PC-9 (cell line): ENCODE measurements around the gene MCM6. TPM values are rescaled to one million over a fixed set of nuclear protein-coding genes. Genes with fewer than 3 reads are reported as not detected.

Source experiments
- Bru-seq: library from RNA; stranded (reverse); fragments of 400-500 nt; gene quantifications from one replicate; lab custom pipeline; 2021; lab: Mats Ljungman, UMichigan
- BruChase-seq, 2 experiments: library from RNA; stranded (reverse); fragments of 400-500 nt; gene quantifications; one replicate each; lab custom pipeline; 2021; lab: Mats Ljungman, UMichigan
- BruUV-seq: library from RNA; stranded (reverse); fragments of 400-500 nt; replicated peaks from 2 replicates; lab custom pipeline; 2021; lab: Mats Ljungman, UMichigan
- CTCF ChIA-PET: fragments of 300-600 bp; sonication (Branson Sonifier 250); formaldehyde crosslinking; loops from one replicate; lab custom pipeline; 2022; ENCODE audit warnings: antibody characterized with exemption; lab: Charles Lee
- POLR2A ChIA-PET: fragments of 300-600 bp; sonication (Branson Sonifier 250); formaldehyde crosslinking; loops from one replicate; lab custom pipeline; 2022; ENCODE audit warnings: antibody characterized with exemption; ENCODE audit not compliant: unreplicated experiment; lab: Charles Lee
- DNase-seq, 2 experiments: peaks; one replicate each; pipeline versions ENCODE4 v3.0.0 to v3.0.0-alpha.2; 2015 to 2022; ENCODE audit warnings: mixed read lengths in 1 of 2
- H2AFZ ChIP-seq: fragments of 200-600 bp; sonication (generic); 2 replicates; pipeline ENCODE4 v1.8.1; 2017; ENCODE audit warnings: antibody characterized with exemption
- H3F3A ChIP-seq: fragments of 200-600 bp; sonication (generic); 2 replicates; pipeline ENCODE4 v1.8.1; 2017; ENCODE audit warnings: antibody characterized with exemption, mild to moderate bottlenecking, low read depth; ENCODE audit not compliant: insufficient read depth
- H3K27ac ChIP-seq: fragments of 200-600 bp; sonication (generic); 2 replicates; pipeline ENCODE4 v1.6.1; 2016; ENCODE audit warnings: mixed run types
- H3K27me3 ChIP-seq: fragments of 200-600 bp; sonication (generic); 2 replicates; pipeline ENCODE4 v1.6.1; 2016; ENCODE audit warnings: low read depth, mixed run types; ENCODE audit not compliant: insufficient read depth
- H3K36me3 ChIP-seq: fragments of 200-600 bp; sonication (generic); 2 replicates; pipeline ENCODE4 v1.6.1; 2016; ENCODE audit warnings: low read depth, mixed run types
- H3K4me1 ChIP-seq: fragments of 200-600 bp; sonication (generic); replicated peaks from 2 replicates; pipeline ENCODE4 v1.6.1; 2016; ENCODE audit warnings: mixed run types; ENCODE audit not compliant: insufficient read depth
- H3K4me2 ChIP-seq: fragments of 200-600 bp; sonication (generic); 2 replicates; pipeline ENCODE4 v1.6.1; 2017; ENCODE audit warnings: mixed run types
- H3K4me3 ChIP-seq: fragments of 200-600 bp; sonication (generic); 2 replicates; pipeline ENCODE4 v1.6.1; 2016; ENCODE audit warnings: mixed run types
- H3K79me2 ChIP-seq: fragments of 200-600 bp; sonication (generic); 2 replicates; pipeline ENCODE4 v1.6.1; 2017; ENCODE audit warnings: low read depth, mixed run types
- H3K9me2 ChIP-seq: fragments of 200-600 bp; sonication (generic); 2 replicates; pipeline ENCODE4 v1.8.1; 2017; ENCODE audit warnings: mild to moderate bottlenecking; ENCODE audit not compliant: insufficient read depth
- H3K9me3 ChIP-seq: fragments of 200-600 bp; sonication (generic); 2 replicates; pipeline ENCODE4 v1.8.1; 2016; ENCODE audit warnings: low read depth; ENCODE audit not compliant: insufficient read depth
- H4K20me1 ChIP-seq: fragments of 200-600 bp; sonication (generic); 2 replicates; pipeline ENCODE4 v1.8.1; 2017; ENCODE audit not compliant: insufficient read depth
- EZH2 ChIP-seq: fragments of 200-600 bp; sonication (generic); IDR thresholded peaks from 2 replicates; pipeline ENCODE4 v1.8.0; 2017; ENCODE audit warnings: antibody characterized with exemption, low read depth
- intact Hi-C: fragments of 100-400 bp; cut with micrococcal nuclease; formaldehyde crosslinking; loops from one replicate; pipeline ENCODE4 v1.10.0; 2022; ENCODE audit not compliant: unreplicated experiment
- long read RNA-seq: library from polyadenylated mRNA; stranded (forward); transcript quantifications from one replicate; pipeline ENCODE4 v2.0.0, GENCODE V29; 2022
- total RNA-seq: library from RNA; stranded (reverse); gene quantifications from 2 replicates; pipeline ENCODE4 v1.2.3, GENCODE V29; 2021
- TF ChIP-seq, protein P1 (sequence below): fragments of 200-600 bp; sonication (generic); conservative IDR thresholded peaks from 2 replicates; pipeline ENCODE4 v1.6.1; 2017; ENCODE audit warnings: mixed run types, antibody characterized with exemption, mild to moderate bottlenecking, moderate library complexity

Gene MCM6
- total RNA-seq: 26.7 and 33.1 TPM in 2 replicates
- Bru-seq, nascent RNA: percentile 86 among the genes with signal in this experiment
- percentile 61 among the genes with signal in this experiment for BruChase-seq, experiment 1, labeled RNA remaining after a 2-hour chase
- percentile 84 among the genes with signal in this experiment for BruChase-seq, experiment 2, labeled RNA remaining after a 6-hour chase
- long read RNA-seq, transcript MCM6-201 (17 exons, 3,736 nt): major isoform, 78 of 92 reads
- long read RNA-seq, partial matches to known transcripts: 7 of 92 reads
- long read RNA-seq, other reads (novel, unspliced or antisense): 7 of 92 reads

DNA sequence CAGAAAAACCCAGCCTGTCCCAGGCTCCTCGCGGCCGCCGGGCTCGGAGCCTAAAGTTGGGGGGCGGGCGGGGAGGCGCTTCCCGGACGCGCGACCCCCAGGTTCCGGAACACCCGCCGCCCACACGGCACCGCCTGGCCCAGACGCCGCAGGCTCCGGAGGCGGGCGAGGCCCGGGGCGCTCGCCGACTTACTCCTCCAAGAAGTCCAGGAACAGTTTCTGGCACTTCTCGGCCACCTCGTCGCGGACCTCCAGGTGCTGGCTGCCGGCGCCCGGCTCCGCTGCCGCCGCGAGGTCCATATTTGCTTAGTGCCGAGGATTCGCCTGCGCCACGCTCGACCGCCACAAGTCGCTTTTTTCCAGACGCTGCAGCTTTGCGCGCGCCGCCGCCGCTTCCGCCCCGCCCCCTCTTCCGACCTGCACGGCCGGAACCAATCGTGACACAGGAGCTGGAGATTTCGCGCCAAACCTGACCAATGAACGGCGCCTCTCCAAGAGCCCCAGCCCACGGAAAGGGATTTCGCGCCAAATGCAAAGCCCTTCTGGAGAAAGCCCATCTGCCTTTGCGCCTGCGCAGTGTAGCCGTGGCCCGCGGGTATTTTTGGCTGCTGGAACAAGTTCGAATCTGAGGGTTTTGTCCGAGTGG is at the start of gene MCM6:
Gene MCM6 (minus strand): TSS at position 378 of the 646 bp plus-strand sequence. CDS start 78 bp downstream, at position 300.
- H3K79me2 ChIP-seq: peaks cover 23% of the 10 kb centered on the region
- POLR2A ChIA-PET: interaction anchor here (0.6 to 1.0 kb wide), 3 partner anchors 135 to 824 kb away, joined by 3 to 11 read pairs (median 4); partner anchors contain the start of genes RAB3GAP1 and UBXN4
- H3K4me2 ChIP-seq: peak within 1 kb of the TSS; percentile 83
- no peaks in the 10 kb centered on the region for H3K27me3 ChIP-seq
- TF ChIP-seq EZH2: no peak
- TF ChIP-seq, protein P1, sequence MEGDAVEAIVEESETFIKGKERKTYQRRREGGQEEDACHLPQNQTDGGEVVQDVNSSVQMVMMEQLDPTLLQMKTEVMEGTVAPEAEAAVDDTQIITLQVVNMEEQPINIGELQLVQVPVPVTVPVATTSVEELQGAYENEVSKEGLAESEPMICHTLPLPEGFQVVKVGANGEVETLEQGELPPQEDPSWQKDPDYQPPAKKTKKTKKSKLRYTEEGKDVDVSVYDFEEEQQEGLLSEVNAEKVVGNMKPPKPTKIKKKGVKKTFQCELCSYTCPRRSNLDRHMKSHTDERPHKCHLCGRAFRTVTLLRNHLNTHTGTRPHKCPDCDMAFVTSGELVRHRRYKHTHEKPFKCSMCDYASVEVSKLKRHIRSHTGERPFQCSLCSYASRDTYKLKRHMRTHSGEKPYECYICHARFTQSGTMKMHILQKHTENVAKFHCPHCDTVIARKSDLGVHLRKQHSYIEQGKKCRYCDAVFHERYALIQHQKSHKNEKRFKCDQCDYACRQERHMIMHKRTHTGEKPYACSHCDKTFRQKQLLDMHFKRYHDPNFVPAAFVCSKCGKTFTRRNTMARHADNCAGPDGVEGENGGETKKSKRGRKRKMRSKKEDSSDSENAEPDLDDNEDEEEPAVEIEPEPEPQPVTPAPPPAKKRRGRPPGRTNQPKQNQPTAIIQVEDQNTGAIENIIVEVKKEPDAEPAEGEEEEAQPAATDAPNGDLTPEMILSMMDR: no peak
- H3K27ac ChIP-seq: peak within 1 kb of the TSS; percentile 19; the same call in 1 of the 2 replicates
- no peaks in the 10 kb centered on the region for H3K9me2 ChIP-seq
- peak; percentile 95 to 97 for DNase-seq
- H3K4me1 ChIP-seq: peaks cover 18% of the 10 kb centered on the region; the same call in 1 of the 2 replicates
- no peaks in the 10 kb centered on the region for H3F3A ChIP-seq
- H3K4me3 ChIP-seq: peak within 1 kb of the TSS; percentile 63
- no TSS peak for BruUV-seq
- peak within 1 kb of the TSS; percentile 84 for H2AFZ ChIP-seq
- intact Hi-C loops: loop anchor here (10.0 kb wide), 1 partner anchor 69 kb away; no protein-coding TSS in a partner anchor
- peaks cover 4% of the 10 kb centered on the region; the same call in 1 of the 2 replicates for H3K36me3 ChIP-seq
- H3K9me3 ChIP-seq: no peaks in the 10 kb centered on the region
- CTCF ChIA-PET: interaction anchor here (0.6 kb wide), 1 partner anchor 37 kb away, joined by 5 read pairs; no protein-coding TSS in a partner anchor
- H4K20me1 ChIP-seq: no peaks in the 10 kb centered on the region; the same call in 1 of the 2 replicates

DNA sequence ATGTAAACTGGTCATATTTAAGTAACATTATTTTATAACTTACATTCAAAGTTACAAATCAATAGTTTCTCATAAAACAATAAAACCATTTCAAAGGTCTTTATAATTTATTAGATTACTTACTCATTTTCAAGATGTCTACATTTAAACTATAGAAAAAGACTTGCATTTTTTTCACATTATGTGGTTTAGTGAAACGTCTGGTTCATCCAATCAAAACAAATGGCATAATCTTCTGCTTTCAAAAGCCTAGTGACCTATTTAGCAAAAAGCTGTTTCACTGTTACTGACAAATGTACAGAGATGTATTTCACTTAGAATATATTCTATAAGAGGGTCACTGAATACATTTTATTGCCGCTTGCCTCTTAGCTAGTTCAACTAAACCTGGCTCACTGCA is 49.3 kb upstream of the MCM6 start:
- H3K4me2 ChIP-seq: no peak overlapping the region
- no peak overlapping the region for H2AFZ ChIP-seq
- TF ChIP-seq, protein P1: no peak
- no peak for TF ChIP-seq EZH2
- BruUV-seq: no TSS peak
- no peak for DNase-seq
- ChIA-PET POLR2A (no interaction called here), CTCF (no interaction called here)
- intact Hi-C loops: no loop called here
- H4K20me1 ChIP-seq: no peaks in the 10 kb centered on the region; the same call in none of the 2 replicates
- H3F3A ChIP-seq: no peaks in the 10 kb centered on the region; the same call in 1 of the 2 replicates
- H3K79me2 ChIP-seq: no peaks in the 10 kb centered on the region
- no peaks in the 10 kb centered on the region for H3K4me1 ChIP-seq
- H3K36me3 ChIP-seq: peaks cover 2% of the 10 kb centered on the region; the same call in 1 of the 2 replicates
- no peaks in the 10 kb centered on the region for H3K9me3 ChIP-seq
- no peaks in the 10 kb centered on the region for H3K27me3 ChIP-seq
- H3K4me3 ChIP-seq: no peak overlapping the region
- H3K27ac ChIP-seq: no peak overlapping the region
- no peaks in the 10 kb centered on the region for H3K9me2 ChIP-seq

DNA sequence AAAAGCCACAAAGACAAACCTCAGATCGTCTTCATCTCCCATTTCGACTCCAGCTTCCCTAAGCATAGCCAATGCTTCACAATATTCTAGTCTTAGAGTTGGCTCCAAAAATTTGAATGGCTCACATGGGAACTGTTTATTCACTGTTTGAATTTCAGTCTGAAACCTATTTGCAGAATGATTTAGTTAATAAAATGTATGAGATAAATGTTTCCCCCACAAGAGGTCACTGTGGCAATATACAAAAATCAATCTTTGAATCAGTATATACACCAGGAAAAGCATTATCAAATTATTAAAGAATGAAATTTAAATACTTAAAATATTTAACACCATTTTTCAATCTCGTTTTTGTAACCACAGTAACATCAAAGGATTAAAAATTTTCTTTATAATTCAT is 40.0 kb upstream of the MCM6 start:
- Histone ChIP-seq H3K4me3 (no peak overlapping the region), H3K27ac (no peak overlapping the region), H3K4me1 (no peaks in the 10 kb centered on the region), H3K79me2 (no peaks in the 10 kb centered on the region), H3K36me3 (0 out of 2 replicates have a peak, but pooled peaks cover 6% of the 10 kb centered on the region), H3K27me3 (no peaks in the 10 kb centered on the region), H3K9me3 (no peaks in the 10 kb centered on the region), H3K9me2 (no peaks in the 10 kb centered on the region), H3K4me2 (no peak overlapping the region), H3F3A (peaks cover 7% of the 10 kb centered on the region; the same call in 1 of the 2 replicates), H2AFZ (no peak overlapping the region), H4K20me1 (no peaks in the 10 kb centered on the region; the same call in 1 of the 2 replicates)
- TF ChIP-seq EZH2: no peak
- TF ChIP-seq, protein P1: peak; percentile 74
- ChIA-PET CTCF (no interaction called here), POLR2A (no interaction called here)
- BruUV-seq: no TSS peak
- DNase-seq: no peak
- intact Hi-C loops: loop anchor here (1.0 to 10.0 kb wide), 3 partner anchors 201 to 1929 kb away; partner anchors contain the start of gene CXCR4
